ENCODE data around the gene PKD1L1.

DNA sequence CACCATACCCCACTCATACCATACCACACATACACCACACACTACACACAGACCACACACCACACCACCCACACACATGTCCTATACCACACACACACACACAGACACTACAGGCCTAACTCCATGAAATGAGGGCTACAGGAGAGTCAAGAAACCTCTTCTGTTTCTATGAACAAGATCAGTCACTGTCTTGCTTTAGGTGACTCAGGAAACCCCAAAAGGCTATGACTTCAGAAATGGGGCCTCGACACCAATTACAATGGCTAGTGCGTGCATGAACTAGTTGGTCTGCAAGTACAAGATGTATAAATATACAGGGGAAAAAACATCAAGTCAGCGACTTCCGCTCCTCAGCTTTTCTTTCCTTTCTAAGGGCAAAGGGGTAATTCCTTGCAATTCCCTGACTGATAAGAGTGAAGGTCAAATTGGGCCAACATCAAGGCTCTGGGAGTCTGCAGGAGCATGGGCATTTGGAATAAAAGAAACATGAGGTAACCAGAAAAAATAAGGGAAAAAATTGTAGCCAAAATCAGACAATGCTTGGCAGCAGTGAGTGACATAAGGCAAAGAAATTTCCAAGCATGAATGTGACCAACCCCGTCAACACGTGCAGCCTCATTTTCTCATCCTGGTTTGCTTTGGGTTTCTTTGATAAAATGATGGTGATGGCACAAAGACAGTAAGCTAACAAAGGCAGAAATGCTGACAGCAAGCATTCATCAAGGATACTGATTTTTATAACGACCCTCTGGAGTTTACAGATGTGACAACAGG lies 1.5 kb downstream of the PKD1L1 start:
- TF ChIP-seq, protein P1, sequence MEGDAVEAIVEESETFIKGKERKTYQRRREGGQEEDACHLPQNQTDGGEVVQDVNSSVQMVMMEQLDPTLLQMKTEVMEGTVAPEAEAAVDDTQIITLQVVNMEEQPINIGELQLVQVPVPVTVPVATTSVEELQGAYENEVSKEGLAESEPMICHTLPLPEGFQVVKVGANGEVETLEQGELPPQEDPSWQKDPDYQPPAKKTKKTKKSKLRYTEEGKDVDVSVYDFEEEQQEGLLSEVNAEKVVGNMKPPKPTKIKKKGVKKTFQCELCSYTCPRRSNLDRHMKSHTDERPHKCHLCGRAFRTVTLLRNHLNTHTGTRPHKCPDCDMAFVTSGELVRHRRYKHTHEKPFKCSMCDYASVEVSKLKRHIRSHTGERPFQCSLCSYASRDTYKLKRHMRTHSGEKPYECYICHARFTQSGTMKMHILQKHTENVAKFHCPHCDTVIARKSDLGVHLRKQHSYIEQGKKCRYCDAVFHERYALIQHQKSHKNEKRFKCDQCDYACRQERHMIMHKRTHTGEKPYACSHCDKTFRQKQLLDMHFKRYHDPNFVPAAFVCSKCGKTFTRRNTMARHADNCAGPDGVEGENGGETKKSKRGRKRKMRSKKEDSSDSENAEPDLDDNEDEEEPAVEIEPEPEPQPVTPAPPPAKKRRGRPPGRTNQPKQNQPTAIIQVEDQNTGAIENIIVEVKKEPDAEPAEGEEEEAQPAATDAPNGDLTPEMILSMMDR (IDR thresholded peaks at IDR 0.05; ENCODE audit: low read depth, low read length): no peak
- TF ChIP-seq MYC (IDR thresholded peaks at IDR 0.05; ENCODE audit: low read depth, low read length): no peak

All from NB4 (cell line).